ENCODE results near the gene BMPR1A. TPM values are rescaled to one million over a fixed set of nuclear protein-coding genes. Genes with fewer than 3 reads are reported as not detected.

Gene BMPR1A
- total RNA-seq, 2 experiments from 2014 or later: 2.9 to 6.8 TPM

GRCh38 chr10:86898511-86898910, 142.1 kb downstream of the BMPR1A start:
- Mint-ChIP-seq H3K36me3 (ENCODE audit: low read depth) (no peaks in the 10 kb centered on the region), H3K4me1 (ENCODE audit: low read depth) (no peaks in the 10 kb centered on the region), H3K27me3 (ENCODE audit: low read depth) (no peaks in the 10 kb centered on the region), H3K27ac (no peak overlapping the region), H3K9me3 (no peaks in the 10 kb centered on the region), H3K4me3 (no peak overlapping the region)
- intact Hi-C loops (cut with micrococcal nuclease): loop anchor here (5.0 kb wide), 1 partner anchor 501 kb away; no protein-coding TSS in a partner anchor
- CTCF ChIA-PET: interaction anchor here (0.7 to 3.8 kb wide), 8 partner anchors 9 to 210 kb away, joined by 3 to 31 read pairs (median 4); no protein-coding TSS in a partner anchor
- no peak for DNase-seq

GRCh38 chr10:86899132-86899531, 142.7 kb downstream of the BMPR1A start:
- H3K36me3 Mint-ChIP-seq (ENCODE audit: low read depth): no peaks in the 10 kb centered on the region
- no peak overlapping the region for H3K27ac Mint-ChIP-seq
- intact Hi-C loops (cut with micrococcal nuclease): loop anchor here (1.0 to 5.0 kb wide), 4 partner anchors 188 to 502 kb away; no protein-coding TSS in a partner anchor
- H3K9me3 Mint-ChIP-seq: no peaks in the 10 kb centered on the region
- H3K4me1 Mint-ChIP-seq (ENCODE audit: low read depth): no peaks in the 10 kb centered on the region
- no peak overlapping the region for H3K4me3 Mint-ChIP-seq
- no peaks in the 10 kb centered on the region for H3K27me3 Mint-ChIP-seq (ENCODE audit: low read depth)
- CTCF ChIA-PET: interaction anchor here (0.7 to 3.8 kb wide), 7 partner anchors 8 to 263 kb away, joined by 3 to 31 read pairs (median 5); no protein-coding TSS in a partner anchor
- DNase-seq: no peak

GRCh38 chr10:86899670-86900276, 143.4 kb downstream of the BMPR1A start:
- Mint-ChIP-seq H3K9me3 (no peaks in the 10 kb centered on the region), H3K4me3 (no peak overlapping the region), H3K4me1 (ENCODE audit: low read depth) (no peaks in the 10 kb centered on the region), H3K27me3 (ENCODE audit: low read depth) (no peaks in the 10 kb centered on the region), H3K27ac (no peak overlapping the region), H3K36me3 (ENCODE audit: low read depth) (no peaks in the 10 kb centered on the region)
- DNase-seq: peak; percentile 63
- CTCF ChIA-PET: interaction anchor here (0.7 to 3.8 kb wide), 7 partner anchors 11 to 263 kb away, joined by 3 to 31 read pairs (median 3); no protein-coding TSS in a partner anchor
- intact Hi-C loops (cut with micrococcal nuclease): loop anchor here (1.0 to 5.0 kb wide), 4 partner anchors 188 to 502 kb away; no protein-coding TSS in a partner anchor

- H3K36me3 Mint-ChIP-seq (ENCODE audit: low read depth): no peaks in the 10 kb centered on the region
- intact Hi-C loops (cut with micrococcal nuclease): no loop called here
- DNase-seq: no peak
- H3K27ac Mint-ChIP-seq: no peak overlapping the region
- no peaks in the 10 kb centered on the region for H3K4me1 Mint-ChIP-seq (ENCODE audit: low read depth)
- H3K27me3 Mint-ChIP-seq (ENCODE audit: low read depth): no peaks in the 10 kb centered on the region
- H3K4me3 Mint-ChIP-seq: no peak overlapping the region
- no peaks in the 10 kb centered on the region for H3K9me3 Mint-ChIP-seq
- CTCF ChIA-PET: interaction anchor here (0.7 to 3.8 kb wide), 4 partner anchors 8 to 212 kb away, joined by 3 to 31 read pairs (median 4); no protein-coding TSS in a partner anchor
Observed at GRCh38 chr10:86900955-86901354, 144.5 kb downstream of the BMPR1A start.

DNA sequence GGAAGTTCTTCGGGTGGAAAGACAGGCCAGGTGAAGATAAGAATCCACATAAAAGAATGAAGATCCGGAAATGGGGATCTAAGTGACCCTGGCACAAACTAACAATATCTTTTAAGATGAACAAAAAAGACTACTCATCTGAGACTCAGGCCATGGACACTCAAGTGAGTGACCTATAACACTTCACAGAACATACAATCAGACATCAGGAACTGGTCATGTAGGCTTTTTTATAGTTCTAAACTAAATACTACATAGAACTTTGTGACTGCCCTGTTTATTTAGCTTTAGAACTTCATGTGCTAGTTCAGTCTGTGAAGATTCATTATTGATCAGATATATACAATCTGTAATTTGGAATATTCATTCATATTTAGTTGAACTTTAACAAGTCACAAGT, 148.2 kb downstream of the BMPR1A start:
- H3K9me3 Mint-ChIP-seq: peaks cover 4% of the 10 kb centered on the region
- intact Hi-C loops (cut with micrococcal nuclease): no loop called here
- H3K4me3 Mint-ChIP-seq: no peak overlapping the region
- H3K27me3 Mint-ChIP-seq (ENCODE audit: low read depth): no peaks in the 10 kb centered on the region
- no peaks in the 10 kb centered on the region for H3K4me1 Mint-ChIP-seq (ENCODE audit: low read depth)
- H3K36me3 Mint-ChIP-seq (ENCODE audit: low read depth): peaks cover 6% of the 10 kb centered on the region
- no peak overlapping the region for H3K27ac Mint-ChIP-seq
- no peak for DNase-seq
- CTCF ChIA-PET: no interaction called here

DNA sequence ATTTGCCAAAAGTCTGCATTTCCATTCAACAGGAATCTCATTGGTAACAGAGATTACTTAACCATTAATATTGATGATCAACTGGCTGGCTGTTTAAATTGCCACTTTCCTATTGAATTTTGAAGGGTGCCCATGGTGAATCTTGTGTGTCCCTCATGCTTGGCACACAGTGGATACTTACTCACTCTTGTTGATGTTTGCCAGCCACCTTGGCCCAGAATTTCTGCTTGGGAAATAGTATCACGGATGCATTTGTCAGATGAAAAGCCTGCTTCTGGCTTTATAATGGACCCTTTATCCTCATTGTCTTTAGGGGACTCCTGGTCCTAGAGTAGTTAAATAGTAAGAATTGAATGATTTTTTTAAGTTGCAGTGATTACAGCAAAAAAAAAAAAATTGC, 149.0 kb downstream of the BMPR1A start:
- peaks cover 6% of the 10 kb centered on the region for H3K36me3 Mint-ChIP-seq (ENCODE audit: low read depth)
- H3K27me3 Mint-ChIP-seq (ENCODE audit: low read depth): no peaks in the 10 kb centered on the region
- no peaks in the 10 kb centered on the region for H3K4me1 Mint-ChIP-seq (ENCODE audit: low read depth)
- peaks cover 4% of the 10 kb centered on the region for H3K9me3 Mint-ChIP-seq
- no peak overlapping the region for H3K4me3 Mint-ChIP-seq
- DNase-seq: no peak
- H3K27ac Mint-ChIP-seq: no peak overlapping the region
- intact Hi-C loops (cut with micrococcal nuclease): no loop called here
- CTCF ChIA-PET: interaction anchor here (0.9 to 1.5 kb wide), 2 partner anchors 212 to 217 kb away, joined by 4 read pairs; no protein-coding TSS in a partner anchor

- Mint-ChIP-seq H3K4me1 (ENCODE audit: low read depth) (no peaks in the 10 kb centered on the region), H3K27me3 (ENCODE audit: low read depth) (no peaks in the 10 kb centered on the region), H3K9me3 (no peaks in the 10 kb centered on the region), H3K36me3 (ENCODE audit: low read depth) (no peaks in the 10 kb centered on the region), H3K4me3 (no peak overlapping the region), H3K27ac (no peak overlapping the region)
- DNase-seq: no peak
- intact Hi-C loops (cut with micrococcal nuclease): no loop called here
- CTCF ChIA-PET: no interaction called here
Observed at GRCh38 chr10:86914734-86915133, 158.3 kb downstream of the BMPR1A start.

GRCh38 chr10:86918022-86918471, 161.6 kb downstream of the BMPR1A start:
- DNase-seq: no peak
- no peak overlapping the region for H3K4me3 Mint-ChIP-seq

DNA sequence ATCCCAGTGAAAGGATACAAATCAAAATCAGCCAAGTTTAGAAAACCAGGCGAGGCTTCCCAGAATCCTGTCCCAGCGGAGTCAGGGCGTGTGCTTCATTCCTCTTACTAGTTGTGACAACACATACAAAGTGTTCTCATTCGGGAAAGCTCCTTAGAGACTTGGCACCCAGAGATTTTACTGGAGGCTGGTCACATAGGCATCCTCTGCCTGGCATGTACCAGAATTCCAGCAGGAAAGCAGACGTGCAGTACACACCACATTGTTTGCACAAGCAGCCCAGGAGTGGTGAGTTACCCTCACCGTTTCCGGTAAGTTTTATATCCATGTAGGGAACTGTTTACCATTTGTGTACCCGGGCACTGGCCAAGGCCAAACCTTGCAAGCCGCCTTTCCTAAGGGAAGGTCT, 166.1 kb downstream of the BMPR1A start:
- H3K27me3 Mint-ChIP-seq (ENCODE audit: low read depth): no peaks in the 10 kb centered on the region
- H3K9me3 Mint-ChIP-seq: no peaks in the 10 kb centered on the region
- peaks cover 4% of the 10 kb centered on the region for H3K36me3 Mint-ChIP-seq (ENCODE audit: low read depth)
- CTCF ChIA-PET: no interaction called here
- no peaks in the 10 kb centered on the region for H3K4me1 Mint-ChIP-seq (ENCODE audit: low read depth)
- no peak overlapping the region for H3K4me3 Mint-ChIP-seq
- H3K27ac Mint-ChIP-seq: no peak overlapping the region
- intact Hi-C loops (cut with micrococcal nuclease): no loop called here
- DNase-seq: no peak

More at GRCh38 chr10:86918022-86918471, 161.6 kb downstream of the BMPR1A start:
- Mint-ChIP-seq H3K4me1 (ENCODE audit: low read depth) (no peaks in the 10 kb centered on the region), H3K27ac (no peak overlapping the region), H3K9me3 (no peaks in the 10 kb centered on the region), H3K36me3 (ENCODE audit: low read depth) (peaks cover 4% of the 10 kb centered on the region), H3K27me3 (ENCODE audit: low read depth) (no peaks in the 10 kb centered on the region)
- intact Hi-C loops (cut with micrococcal nuclease): no loop called here
- CTCF ChIA-PET: interaction anchor here (1.2 to 1.3 kb wide), 2 partner anchors 34 to 225 kb away, joined by 3 read pairs; no protein-coding TSS in a partner anchor

DNA sequence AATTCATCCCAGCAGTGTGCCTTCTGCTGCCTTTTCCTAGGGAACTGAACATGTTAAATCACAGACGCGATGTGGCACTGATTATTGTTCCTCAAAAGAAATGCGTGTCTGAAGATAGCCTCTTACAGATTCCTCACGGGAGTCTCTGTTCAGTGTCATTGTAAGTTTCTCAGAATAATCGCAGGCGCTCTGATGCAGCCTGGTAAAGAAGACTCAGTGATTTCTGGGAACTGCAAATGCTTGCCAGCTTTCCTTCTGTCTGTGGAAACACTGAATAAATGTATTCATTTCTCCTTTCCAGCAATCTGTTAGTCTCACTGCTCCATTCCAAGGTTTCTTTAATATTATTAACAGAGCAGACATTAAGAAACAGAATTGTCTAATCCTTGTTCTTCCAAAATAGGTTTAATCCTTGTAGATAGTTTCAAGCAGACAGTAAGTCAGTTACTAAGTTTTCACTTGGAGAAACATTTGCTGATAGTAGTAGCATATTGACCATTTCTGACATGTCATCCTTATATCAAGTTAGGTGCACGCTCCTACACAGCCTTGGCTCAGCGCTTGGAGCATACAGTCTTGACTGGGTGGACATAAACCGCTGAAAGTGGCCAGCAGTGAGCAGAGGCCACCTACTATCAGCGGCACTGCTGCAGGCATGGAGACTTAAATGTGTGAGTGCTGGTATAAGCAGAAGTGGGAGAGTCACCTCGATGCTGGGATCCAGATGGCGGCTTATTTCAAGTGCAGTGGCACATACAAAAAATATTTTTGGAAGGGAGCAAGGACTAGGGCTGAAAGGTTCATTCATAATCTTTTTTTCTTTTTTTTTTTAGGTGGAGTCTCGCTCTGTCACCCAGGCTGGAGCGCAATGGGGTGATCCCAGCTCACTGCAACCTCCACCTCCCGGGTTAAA, 173.3 kb downstream of the BMPR1A start:
- DNase-seq: no peak
- intact Hi-C loops (cut with micrococcal nuclease): no loop called here
- Mint-ChIP-seq H3K4me1 (ENCODE audit: low read depth) (no peaks in the 10 kb centered on the region), H3K27ac (no peak overlapping the region), H3K9me3 (no peaks in the 10 kb centered on the region), H3K36me3 (ENCODE audit: low read depth) (peaks cover 2% of the 10 kb centered on the region), H3K27me3 (ENCODE audit: low read depth) (no peaks in the 10 kb centered on the region), H3K4me3 (no peak overlapping the region)
- CTCF ChIA-PET: no interaction called here

DNA sequence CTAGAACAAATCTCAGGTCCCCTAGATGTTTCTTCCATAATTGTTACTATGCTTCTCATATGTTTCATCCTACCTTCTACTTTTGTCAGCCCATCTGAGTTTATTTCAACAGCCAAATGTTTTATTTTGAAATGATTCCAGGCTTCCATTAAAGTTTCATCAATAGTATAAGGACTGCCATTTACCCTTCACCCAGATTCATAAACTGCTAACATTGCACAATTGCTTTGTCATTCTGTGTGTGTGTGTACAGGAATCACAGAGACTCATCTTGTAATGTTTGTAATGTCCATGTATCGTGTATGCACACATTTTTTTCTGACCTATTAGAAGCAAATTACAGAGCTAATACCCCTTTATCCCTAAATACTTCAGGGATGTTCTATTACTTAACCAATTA, 175.5 kb downstream of the BMPR1A start:
- CTCF ChIA-PET: no interaction called here
- H3K36me3 Mint-ChIP-seq (ENCODE audit: low read depth): peaks cover 2% of the 10 kb centered on the region
- H3K4me1 Mint-ChIP-seq (ENCODE audit: low read depth): no peaks in the 10 kb centered on the region
- H3K4me3 Mint-ChIP-seq: no peak overlapping the region
- no peak for DNase-seq
- no peak overlapping the region for H3K27ac Mint-ChIP-seq
- no peaks in the 10 kb centered on the region for H3K27me3 Mint-ChIP-seq (ENCODE audit: low read depth)
- intact Hi-C loops (cut with micrococcal nuclease): no loop called here
- no peaks in the 10 kb centered on the region for H3K9me3 Mint-ChIP-seq

DNA sequence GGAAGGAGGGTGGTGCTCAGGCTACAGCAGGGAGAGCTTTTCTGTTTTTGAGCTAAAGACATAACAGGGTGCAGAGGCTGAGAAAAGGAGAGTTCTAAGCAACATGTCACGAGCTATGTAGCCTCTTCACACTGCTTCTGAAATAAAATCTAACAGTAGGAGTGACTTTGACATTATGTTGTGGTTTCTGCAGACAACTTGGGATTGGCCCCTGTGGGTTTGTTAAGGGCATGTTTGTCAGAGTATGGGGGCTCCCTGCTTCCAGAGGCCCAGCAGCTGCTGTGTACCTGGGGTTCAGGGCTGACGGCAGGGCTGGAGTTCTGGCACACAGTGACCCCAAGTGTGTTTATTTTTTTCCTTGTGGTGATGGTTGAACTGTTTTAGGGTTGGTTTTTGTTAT, 176.3 kb downstream of the BMPR1A start:
- no peak for DNase-seq
- Mint-ChIP-seq H3K27me3 (ENCODE audit: low read depth) (no peaks in the 10 kb centered on the region), H3K4me1 (ENCODE audit: low read depth) (no peaks in the 10 kb centered on the region), H3K27ac (no peak overlapping the region), H3K9me3 (no peaks in the 10 kb centered on the region), H3K4me3 (no peak overlapping the region), H3K36me3 (ENCODE audit: low read depth) (peaks cover 2% of the 10 kb centered on the region)
- CTCF ChIA-PET: interaction anchor here (0.6 kb wide), 1 partner anchor 70 kb away, joined by 3 read pairs; no protein-coding TSS in a partner anchor
- intact Hi-C loops (cut with micrococcal nuclease): no loop called here
